GM21447 (cell line): ENCODE results near the gene TACC2.
"Not testable (repeated sequence)": the region's sequence is repeated elsewhere in the genome, so short reads cannot be mapped to it uniquely, and the experiment has no call there.

Experiments used
- ATAC-seq: cut with Tn5 transposase; IDR thresholded peaks from one replicate; pipeline ENCODE4 v1.9.1; 2021; ENCODE audit not compliant: unreplicated experiment

Gene TACC2

DNA sequence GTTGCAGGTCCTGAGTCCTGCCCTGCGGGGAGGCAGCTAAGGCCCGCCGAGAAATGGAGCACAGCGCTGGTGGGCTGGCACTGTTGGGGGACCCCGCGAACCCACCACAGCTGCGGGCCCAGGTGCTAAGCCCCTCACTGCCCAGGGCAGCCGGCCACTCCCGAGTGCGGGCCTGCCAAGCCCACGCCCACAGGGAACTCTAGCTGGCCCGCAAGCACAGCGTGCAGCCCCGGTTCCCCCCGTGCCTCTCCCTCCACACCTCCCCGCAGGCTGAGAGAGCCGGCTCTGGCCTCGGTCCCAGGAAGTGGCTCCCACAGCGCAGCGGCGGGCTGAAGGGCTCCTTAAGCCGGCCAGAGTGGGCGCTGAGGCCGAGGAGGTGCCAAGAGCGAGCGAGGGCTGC lies 10.5 kb upstream of the TACC2 start:
- ATAC-seq = no peak

DNA sequence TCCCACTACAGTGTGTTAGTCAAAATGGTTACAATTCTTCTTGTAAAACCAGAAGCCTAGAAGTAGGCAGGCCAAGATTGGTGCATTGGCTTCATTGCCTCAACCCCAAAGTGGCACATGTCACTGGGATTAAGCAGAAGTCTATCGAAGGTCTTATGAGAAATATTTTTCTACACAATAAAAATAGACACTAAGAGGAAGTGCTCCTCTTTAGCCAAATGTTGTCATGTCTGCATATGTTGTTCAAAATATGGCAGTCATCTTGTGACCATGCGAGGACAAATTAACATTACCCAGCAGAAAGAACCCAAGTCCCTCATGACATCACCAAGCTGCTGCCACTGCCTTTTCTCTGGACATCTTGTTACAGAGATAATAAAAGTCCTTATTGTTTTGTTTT lies 7.6 kb upstream of the TACC2 start:
- no peak for ATAC-seq

DNA sequence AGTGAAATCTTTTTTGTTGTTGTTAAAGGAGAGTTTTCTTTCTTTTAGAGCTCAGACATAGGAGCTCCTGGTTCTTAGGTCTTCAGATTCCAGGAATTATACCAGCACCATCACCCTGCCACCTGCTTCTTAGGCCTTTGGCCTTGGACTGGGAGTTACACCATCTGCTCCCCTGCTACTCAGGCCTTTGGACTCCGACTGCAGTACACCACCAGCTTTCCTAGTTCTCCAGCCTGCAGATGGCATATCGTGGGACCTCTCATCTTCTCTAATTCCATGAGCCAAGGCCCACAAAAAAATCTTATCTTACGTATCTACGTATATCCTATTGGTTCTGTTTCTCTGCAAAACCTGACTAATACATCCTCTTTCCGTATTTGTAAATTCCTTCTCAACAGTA lies 5.1 kb upstream of the TACC2 start:
- no peak for ATAC-seq

DNA sequence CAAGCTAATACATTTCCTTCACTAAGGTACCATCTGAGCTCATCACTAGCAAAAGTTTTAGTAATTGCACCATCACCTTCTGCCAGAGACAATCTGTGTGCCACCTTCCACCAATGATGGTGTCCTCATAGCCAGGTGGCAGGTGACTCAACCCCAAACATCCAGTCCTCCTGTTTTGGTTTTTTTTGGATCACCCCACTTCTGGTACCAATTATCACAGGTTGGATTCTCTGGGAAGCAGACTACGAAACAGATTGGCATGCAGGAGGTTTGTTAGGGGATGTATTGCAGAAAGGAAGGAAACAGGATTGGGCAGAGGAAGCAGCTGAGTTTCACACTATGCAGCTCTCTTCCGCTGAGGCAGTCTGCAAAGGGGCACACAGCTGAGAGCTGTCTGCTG lies 4.5 kb upstream of the TACC2 start:
- no peak for ATAC-seq

DNA sequence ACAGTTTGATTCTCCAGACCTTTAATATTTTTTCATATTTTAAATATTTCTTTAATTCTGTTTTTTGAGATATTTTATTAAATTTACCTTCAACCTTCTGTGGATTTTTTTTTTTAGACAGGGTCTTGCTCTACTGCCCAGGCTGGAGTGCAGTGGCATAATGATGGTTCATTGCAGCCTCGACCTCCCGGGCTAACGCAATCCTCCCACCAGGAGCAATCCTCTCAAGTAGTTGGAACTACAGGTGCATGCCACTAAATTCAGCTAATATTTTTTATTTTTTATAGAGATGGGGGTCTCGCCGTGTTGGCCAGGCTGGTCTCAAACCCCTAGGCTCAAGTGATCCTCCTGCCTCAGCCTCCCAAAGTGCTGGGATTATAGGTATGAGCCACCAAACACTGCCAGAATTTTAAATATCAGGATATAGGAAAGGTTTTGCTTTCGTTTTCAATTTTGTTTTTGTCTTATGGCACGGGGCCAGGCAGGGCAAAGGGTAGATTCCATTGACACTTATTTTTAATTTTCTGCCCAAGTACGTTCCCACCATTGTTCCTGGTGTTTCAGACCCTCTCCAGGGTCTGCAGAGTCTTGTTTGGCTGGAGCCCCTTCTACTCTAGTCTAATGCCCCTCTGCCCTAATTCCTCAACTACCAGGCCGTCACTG lies 1.2 kb downstream of the TACC2 start:
- ATAC-seq = no peak

DNA sequence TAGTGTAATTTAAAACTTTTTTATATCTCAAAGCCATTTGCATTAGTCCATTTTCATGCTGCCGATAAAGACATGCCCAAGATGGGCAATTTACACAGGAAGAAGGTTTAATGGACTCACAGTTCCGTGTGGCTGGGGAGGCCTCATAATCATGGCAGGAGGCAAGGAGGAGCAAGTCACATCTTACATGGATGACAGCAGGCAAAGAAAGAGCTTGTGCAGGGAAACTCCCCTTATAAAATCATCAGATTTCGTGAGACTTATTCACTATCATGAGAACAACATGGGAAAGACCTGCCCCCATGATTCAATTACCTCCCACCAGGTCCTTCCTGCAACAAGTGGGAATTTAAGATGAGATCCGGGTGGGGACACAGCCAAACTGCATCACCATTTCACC lies 2.8 kb downstream of the TACC2 start:
- not testable (repeated sequence) for ATAC-seq

DNA sequence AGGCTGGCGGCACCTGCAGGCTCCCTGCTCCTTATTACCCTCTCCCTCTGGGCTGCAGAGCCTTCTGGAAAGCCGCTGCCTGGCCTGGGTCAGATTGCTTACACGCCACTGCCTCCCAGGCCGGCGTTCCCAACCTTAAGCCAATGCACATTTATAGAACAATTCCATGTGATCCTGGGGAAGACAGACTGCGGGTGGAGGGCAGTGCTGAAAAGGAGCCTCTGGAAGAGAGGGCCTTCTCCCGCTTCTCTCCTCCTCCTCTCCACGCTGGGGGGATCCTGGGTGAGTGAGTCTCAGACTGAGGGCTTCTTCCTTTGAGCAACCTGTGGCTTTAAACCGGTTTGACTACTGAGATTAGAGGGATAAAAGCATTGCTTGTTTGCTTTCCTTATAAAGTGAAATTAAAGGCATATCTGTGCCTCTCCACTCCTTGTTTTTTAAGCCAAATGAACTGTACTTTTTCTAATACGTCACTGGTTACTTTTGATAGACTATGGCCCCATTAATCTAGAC lies 5.5 kb downstream of the TACC2 start:
- ATAC-seq = no peak

DNA sequence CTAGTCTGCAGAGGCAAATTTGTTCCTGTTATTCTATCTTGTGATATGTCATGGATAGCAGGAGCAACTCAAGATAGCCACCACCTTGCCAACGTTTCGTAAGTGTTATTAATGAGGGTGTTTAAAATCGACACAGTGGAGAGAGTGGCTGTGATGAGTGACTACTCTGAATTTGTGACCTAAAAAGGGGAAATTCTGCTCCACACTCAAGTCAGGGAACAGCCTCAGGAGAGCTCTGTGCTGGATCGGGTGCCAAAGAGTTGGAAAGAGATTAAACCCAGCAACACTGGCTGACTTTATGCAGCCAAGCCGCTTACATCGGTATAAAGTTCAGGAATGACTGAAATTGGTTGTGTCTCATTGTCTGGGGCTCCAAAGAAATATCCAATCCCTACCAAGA lies 9.5 kb downstream of the TACC2 start:
- no peak for ATAC-seq

DNA sequence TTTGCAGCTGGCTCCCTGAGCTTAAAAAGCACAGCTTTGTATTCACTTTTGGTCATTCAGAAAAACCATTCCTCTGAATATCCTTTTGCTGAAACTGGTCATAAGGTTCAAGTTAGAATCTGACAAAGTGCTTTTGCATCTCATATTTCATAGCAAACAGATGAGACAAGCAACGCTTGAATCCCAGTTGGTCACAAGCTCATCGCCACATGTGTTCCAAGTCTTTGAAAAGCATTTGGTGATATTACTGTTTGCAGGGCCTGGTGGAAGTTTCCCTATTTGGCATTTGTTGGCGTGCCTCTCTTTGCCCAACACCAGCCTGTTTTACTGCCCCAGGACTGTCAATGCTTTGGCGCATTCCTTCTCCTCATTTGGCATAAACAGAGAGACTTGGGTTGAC lies 10.3 kb downstream of the TACC2 start:
- ATAC-seq = no peak

DNA sequence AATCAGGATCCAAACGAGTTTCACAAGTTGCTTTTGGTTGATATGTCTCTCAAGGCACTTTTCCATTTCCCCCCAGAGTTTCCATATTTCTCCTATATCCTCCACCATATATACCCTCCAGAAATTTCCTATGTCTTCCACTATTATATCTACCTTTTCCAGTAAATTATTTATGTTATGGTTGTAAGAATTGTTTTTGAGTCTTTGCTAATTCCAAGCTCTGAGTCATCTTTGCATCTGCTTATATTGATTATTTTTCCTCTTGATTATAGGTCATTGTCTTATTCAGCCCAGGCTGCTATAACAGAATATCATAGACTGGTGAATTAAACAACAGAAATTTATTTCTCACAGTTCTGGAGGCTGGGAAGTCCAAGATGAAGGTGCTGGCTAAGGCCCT lies 12.7 kb downstream of the TACC2 start:
- ATAC-seq = no peak

DNA sequence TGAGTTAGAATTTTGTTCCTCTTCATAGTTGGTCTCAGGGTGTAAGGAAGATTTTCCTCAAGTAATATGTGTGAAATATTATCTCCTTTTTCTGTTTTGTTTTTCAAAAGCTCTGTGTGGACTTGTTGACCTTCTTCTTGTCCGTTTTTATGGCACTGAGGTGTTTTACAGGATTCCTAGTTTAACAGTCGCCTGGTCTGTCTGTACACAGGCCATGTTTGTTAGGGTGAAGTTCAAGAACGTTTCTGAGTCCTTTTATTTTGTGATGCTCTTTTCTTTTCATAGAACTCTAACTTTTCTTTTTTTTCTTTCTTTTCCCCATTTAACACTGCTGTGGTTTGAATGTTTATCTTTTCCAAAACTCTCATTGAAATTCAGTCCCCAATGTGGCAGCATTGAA lies 18.5 kb downstream of the TACC2 start:
- ATAC-seq = no peak

DNA sequence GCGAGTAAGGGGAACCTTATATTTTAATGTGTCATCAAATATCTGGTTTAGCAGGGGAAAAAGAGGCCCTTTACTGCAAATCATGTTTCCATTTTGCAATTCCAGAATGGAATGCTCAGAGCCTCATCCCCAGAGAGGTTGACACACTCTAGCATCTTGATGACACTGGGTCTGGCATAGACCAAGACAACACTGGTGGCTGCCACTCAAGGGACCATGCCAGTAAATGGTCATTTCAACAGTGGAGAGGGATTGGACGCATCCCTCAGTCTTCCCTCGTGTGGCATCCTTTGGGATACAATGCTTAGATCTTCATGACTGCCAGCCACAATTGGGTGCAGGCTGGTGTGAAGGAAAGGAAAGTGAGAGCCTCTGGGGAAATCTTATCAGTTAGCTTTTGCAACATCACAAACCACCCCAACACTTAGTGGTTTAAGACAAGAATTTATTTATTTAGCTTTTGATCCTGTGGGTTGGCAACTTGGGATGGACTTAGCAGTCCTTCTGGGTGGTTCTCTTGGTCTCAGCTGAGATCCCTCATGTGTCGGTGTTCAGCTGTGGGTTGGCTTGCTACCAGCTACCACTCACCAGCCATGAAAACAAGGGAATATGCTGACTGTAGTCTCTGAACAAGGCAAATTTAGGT lies 21.6 kb downstream of the TACC2 start:
- ATAC-seq = no peak

DNA sequence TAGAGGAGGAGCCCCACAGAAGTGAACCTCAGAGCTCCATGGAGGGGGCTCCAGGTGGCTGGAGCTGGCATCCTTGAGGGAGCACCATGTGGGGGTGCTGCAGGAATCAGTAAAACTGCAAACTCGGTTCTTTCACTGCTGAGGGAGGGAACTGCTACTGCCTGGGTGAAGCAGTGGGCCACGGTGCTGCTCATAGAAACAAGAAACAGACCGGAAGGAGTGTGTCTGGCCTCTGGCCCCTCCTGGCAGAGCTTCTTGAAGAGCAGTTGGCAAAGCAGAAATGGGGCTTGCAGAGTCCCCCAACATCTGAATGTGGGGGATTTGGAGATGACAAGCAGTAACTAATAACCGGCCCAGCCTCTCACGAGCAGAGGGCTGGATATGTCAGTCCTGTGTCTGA lies 23.8 kb downstream of the TACC2 start:
- ATAC-seq = no peak

DNA sequence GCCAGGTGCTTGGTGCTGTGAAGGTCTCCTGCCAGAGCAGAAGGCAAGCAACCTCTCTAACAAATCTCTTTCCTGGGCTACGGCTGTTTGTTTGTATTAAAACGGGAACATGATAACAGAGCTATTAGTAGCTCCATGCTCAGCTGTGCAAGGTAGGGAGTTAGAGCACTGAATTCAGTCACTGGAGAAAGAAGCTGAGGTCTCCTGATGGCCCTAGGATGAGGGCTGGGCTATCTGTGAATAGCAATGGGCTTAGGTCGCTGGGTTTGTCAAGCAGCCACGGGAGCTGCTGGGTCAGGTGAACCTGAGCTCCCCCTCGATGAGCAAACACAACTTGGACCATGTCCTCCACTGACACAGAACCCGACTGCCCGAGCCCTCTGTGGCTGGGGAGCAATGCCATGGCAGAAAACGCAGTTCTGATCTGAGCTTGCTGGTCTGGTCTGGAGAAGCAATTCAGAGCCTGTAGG lies 24.4 kb downstream of the TACC2 start:
- no peak for ATAC-seq

DNA sequence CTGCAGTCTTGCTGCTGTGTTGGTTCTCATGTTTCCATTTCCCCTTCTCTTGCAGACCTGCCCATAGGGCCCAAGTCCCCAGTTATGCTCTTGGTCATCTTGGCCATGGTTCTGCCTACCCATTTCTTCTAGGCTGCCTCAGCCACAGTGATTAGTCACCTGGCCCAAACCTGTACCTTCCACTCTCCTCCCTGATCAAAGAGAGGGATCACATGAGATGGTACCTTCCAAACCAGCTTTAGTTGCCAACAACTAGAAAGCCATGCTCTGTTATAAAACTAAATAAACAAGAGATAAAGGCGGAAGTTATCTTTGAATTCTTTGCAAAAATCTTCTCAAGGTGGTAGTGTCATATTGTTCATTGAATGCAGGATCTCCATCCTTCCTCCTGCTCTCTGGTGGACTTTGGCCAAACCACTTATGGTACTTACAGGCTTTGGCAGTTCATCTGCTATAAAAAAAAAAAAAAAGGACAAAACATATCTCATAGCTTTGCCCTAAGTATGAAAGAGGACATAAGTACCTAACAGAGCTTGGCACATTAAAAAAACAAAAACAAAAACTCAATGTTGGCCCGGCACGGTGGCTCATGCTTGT lies 25.8 kb downstream of the TACC2 start:
- no peak for ATAC-seq

DNA sequence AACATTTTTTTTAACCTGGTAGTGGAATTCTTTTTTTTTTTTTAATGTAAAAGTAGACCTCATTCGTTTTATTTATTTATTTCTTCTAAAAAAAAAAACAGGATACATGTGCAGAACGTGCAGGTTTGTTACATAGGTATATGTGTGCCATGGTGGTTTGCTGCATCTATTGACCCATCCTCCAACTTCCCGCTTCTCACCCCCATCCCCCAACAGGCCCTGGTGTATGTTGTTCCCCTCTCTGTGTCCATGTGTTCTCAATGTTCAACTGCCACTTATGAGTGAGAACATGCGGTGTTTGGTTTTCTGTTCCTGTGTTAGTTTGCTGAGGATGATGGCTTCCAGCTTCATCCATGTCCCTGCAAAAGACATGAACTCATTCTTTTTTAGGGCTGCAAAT lies 29.0 kb downstream of the TACC2 start:
- not testable (repeated sequence) for ATAC-seq

DNA sequence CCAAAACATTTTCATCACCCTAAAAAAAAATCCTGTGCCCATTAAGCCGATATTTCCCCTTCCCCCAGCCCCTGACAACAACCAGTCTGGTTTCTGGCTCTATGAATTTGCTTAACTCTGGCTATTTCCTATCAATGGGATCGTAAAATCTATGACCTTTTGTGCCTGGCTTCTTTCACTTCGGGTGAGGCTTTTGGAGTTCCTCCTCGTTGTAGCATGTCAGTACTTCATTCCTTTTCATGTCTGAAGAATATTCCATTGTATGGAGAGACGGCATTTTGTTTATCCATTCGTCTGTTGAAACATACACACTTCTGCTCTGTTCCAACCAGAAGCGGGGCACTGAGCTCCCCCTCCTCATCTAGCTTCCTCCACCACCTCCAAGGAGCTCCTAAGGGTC lies 29.5 kb downstream of the TACC2 start:
- no peak for ATAC-seq

DNA sequence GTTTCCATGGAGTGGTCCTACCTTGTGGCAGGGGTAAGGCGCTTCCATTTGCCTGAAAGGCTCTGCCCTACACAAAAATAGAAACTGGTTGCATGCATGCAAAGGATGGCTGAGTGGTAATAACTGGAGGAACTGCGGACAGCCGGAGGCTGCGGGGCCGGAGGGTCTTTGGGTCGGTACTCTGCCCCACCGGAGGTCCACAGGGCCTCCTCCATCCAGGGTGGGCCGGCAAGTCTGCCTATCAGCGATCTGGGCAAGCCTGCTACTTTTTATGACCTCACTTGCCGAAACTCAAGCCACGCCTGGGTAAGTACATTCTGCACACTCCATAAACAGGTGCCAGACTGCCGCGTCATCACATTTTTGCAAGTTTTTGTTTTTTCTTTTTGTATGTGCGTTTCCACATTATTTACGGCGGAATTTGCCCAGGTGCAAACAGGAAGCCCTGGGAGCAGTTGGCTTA lies 30.0 kb downstream of the TACC2 start:
- ATAC-seq = no peak

DNA sequence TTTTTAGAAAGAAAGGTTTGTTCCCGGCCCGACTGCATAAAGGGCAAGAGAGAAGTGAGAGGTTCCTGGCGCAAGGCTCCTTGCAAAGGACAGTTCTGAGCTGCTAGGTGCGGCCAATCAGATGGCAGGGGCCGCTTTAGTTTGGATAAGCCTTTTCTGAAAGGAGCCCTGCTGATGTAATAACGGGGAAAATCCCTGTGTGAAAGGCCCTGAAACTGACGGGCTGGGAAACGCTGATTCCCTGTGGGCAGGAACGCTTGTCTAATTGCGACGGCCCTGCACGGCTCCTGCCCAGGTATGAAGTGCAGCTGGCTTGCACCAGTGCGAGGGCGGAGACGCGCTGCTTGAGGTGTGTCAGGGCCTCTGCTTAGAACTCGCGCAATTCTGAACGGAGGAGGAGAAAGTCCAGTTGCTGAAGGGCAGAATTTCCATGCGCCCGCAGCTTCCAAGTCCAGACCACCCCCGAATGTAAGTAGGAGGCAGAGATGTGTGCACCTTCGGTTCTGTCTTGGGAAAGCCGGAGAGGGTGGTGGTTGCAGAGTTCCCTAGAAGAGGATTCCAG lies 30.5 kb downstream of the TACC2 start:
- no peak for ATAC-seq

DNA sequence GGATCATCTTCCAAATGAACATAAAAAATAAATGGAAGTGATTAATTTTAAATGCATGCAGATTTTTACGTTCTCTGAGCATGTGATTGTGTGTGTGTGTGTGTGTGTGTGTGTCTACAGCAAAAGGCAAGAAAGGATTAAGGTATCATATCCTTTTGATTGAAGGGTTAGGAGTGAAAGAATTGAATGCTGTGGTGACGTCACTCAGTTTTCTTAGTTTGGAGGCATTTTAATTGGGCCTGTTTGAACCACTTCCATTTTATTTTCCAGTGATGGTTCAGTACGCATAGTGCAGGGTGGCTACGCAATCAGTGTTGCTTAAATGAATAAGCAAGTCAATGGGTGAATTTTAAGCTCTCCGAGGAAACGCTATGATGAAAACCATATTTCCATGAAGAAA lies 31.3 kb downstream of the TACC2 start:
- no peak for ATAC-seq

DNA sequence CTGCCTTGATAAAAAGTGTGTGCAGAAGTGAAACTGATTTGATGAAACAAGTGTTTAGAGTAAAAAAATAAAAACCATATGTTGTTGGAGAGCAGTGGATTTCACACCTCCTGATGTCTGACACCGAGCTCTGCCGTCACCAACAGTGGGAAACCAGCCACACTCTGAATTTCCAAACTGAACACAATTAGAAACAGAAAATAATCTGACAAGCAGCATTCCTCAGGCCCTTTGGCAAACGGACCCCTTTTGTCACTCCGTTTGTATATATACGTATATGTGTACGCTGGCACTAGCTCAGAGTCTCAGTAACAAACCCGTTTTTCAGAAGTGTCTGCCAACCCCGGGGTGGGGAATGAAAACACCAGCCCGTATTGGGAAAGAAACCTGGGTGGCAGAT lies 32.4 kb downstream of the TACC2 start:
- ATAC-seq = no peak

DNA sequence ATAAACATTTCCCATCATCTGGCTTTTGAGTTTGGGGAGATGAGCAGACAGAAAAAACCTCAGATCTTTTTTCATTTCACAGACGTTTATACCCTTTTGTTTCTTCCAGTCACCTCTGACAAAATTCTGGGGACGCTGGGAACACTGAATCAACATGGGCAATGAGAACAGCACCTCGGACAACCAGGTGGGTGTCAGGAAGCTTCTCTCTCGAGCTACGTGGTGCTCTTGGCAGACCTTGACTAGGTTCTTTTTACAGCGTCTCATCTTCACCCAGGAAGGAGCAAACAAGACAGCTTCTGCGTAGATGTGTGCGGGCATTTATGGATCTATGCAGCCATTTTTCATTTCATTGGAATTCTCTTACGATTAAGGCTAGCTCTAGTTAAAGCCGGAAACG lies 32.9 kb downstream of the TACC2 start:
- no peak for ATAC-seq
